HL-60 (cell line): ENCODE results near the gene SLC10A6.

Source experiments
- POLR2AphosphoS5 ChIP-seq: IDR thresholded peaks from 2 replicates; pipeline ENCODE4 v1.6.1; 2012; ENCODE audit warnings: low read depth
- TF ChIP-seq, protein P1 (sequence below): IDR thresholded peaks from one replicate; pipeline ENCODE4 v1.5.1; 2011; ENCODE audit warnings: low read length, control low read depth, inconsistent platforms; ENCODE audit not compliant: insufficient read depth
- TF ChIP-seq, protein P2 (sequence below): IDR thresholded peaks from 2 replicates; pipeline ENCODE4 v1.6.1; 2012; ENCODE audit warnings: low read depth; ENCODE audit not compliant: insufficient replicate concordance

DNA sequence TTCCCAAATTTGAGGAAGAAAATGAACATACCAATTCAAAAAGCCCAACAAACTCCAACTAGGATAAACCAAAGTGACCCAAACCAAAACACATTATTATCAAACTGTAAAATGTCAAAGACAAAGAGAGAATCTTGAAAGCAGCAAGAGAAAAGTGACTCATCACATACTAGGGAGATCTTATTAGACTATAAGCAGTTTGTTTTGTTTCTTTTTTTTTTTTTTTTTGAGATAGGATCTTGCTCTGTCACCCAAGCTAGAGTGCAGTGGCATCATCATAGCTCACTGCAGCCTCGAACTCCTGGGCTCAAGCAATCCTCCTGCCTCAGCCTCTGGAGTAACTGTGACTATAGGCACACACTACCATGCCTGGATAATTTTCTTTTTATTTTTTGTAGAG, 30.5 kb upstream of the SLC10A6 start:
- TF ChIP-seq, protein P1, sequence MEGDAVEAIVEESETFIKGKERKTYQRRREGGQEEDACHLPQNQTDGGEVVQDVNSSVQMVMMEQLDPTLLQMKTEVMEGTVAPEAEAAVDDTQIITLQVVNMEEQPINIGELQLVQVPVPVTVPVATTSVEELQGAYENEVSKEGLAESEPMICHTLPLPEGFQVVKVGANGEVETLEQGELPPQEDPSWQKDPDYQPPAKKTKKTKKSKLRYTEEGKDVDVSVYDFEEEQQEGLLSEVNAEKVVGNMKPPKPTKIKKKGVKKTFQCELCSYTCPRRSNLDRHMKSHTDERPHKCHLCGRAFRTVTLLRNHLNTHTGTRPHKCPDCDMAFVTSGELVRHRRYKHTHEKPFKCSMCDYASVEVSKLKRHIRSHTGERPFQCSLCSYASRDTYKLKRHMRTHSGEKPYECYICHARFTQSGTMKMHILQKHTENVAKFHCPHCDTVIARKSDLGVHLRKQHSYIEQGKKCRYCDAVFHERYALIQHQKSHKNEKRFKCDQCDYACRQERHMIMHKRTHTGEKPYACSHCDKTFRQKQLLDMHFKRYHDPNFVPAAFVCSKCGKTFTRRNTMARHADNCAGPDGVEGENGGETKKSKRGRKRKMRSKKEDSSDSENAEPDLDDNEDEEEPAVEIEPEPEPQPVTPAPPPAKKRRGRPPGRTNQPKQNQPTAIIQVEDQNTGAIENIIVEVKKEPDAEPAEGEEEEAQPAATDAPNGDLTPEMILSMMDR: no peak
- TF ChIP-seq, protein P2, sequence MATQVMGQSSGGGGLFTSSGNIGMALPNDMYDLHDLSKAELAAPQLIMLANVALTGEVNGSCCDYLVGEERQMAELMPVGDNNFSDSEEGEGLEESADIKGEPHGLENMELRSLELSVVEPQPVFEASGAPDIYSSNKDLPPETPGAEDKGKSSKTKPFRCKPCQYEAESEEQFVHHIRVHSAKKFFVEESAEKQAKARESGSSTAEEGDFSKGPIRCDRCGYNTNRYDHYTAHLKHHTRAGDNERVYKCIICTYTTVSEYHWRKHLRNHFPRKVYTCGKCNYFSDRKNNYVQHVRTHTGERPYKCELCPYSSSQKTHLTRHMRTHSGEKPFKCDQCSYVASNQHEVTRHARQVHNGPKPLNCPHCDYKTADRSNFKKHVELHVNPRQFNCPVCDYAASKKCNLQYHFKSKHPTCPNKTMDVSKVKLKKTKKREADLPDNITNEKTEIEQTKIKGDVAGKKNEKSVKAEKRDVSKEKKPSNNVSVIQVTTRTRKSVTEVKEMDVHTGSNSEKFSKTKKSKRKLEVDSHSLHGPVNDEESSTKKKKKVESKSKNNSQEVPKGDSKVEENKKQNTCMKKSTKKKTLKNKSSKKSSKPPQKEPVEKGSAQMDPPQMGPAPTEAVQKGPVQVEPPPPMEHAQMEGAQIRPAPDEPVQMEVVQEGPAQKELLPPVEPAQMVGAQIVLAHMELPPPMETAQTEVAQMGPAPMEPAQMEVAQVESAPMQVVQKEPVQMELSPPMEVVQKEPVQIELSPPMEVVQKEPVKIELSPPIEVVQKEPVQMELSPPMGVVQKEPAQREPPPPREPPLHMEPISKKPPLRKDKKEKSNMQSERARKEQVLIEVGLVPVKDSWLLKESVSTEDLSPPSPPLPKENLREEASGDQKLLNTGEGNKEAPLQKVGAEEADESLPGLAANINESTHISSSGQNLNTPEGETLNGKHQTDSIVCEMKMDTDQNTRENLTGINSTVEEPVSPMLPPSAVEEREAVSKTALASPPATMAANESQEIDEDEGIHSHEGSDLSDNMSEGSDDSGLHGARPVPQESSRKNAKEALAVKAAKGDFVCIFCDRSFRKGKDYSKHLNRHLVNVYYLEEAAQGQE: no peak
- no peak for TF ChIP-seq POLR2AphosphoS5
